HG03064 (cell line): Measurements from ENCODE around the gene STXBP5L.
"Not testable (repeated sequence)": the region's sequence is repeated elsewhere in the genome, so short reads cannot be mapped to it uniquely, and the experiment has no call there.

Experiments
- ATAC-seq: cut with Tn5 transposase; IDR thresholded peaks from one replicate; pipeline ENCODE4 v1.9.1; 2021; ENCODE audit warnings: low read depth; ENCODE audit not compliant: unreplicated experiment

STXBP5L gene

DNA sequence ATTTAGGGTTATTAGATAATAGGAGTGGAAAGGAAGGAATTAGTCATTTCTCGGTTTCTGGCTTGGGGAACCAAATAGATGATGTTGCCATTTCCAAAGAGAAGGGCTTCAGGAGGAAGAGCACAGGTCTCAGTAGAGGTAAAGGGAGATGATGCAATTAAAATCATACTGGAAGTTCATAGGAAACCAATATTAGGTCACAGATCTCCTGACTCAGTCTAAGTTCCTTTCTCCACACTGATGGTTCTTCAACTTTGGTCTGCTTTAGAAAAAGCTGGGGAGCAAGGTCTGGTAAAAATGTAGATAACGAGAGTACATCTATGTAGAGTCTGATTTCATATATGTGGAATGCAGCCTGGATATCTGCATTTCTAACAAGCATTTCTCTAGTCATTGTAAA is 506.9 kb downstream of the STXBP5L start:
- ATAC-seq: no peak

DNA sequence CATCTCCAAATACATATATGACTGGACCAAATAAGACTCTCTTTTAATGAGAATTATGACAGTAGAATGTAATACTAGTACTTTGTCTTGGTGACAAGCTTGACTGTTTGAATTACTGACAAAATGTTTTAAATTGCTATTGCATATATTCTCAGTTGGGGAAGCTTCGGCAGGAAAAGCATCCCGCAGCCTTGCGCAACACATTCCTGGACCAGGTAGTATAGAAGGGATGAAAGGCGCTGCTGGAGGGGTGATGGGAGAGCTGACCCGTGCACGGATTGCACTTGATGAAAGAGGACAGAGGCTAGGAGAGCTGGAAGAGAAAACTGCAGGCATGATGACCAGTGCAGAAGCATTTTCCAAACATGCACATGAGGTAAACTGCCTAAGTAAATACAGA is 510.2 kb downstream of the STXBP5L start:
- ATAC-seq: no peak

DNA sequence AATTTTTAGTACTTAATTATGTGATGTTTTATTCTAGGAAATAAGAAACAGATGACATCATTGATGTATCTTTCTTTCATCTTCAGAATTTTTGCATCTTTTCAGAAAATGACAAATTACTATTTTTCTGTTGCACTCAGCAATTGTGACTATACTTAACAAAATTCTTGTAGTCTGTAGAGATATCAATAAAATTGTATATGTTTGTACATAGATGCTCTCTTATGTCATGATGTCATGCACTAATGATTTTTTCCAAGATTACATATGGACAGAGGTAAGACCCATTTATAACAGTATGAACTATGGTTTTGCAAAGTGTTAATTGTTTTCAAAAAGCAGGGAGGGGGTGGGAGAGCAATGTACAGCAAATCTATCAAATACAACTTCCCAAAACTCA is 516.5 kb downstream of the STXBP5L start:
- ATAC-seq: no peak

DNA sequence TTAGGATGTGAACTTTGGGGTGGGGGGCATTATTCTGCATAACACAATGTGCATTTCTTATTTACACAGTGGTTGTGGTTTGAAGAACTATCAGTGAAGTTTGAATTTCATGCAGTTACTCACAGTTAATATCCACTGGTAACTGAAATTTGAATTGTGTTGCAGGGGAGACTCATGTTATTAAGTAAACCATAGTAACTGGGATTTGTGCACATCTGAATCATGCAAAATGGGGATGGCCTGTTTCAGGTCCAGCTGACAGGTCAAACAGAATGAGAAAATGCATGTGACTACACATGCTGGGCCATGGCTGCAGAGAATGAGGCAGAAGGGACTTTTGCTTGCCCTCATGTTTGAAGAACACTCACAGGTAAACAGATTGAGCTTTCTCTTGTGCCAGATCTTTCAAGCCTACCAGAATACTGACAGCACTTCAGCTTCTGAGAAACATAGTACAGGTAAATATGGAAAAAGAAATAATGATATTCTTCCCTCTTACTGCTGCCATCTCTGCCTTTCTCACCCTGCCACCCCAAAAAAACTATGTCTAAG is 522.7 kb downstream of the STXBP5L start:
- ATAC-seq: no peak

DNA sequence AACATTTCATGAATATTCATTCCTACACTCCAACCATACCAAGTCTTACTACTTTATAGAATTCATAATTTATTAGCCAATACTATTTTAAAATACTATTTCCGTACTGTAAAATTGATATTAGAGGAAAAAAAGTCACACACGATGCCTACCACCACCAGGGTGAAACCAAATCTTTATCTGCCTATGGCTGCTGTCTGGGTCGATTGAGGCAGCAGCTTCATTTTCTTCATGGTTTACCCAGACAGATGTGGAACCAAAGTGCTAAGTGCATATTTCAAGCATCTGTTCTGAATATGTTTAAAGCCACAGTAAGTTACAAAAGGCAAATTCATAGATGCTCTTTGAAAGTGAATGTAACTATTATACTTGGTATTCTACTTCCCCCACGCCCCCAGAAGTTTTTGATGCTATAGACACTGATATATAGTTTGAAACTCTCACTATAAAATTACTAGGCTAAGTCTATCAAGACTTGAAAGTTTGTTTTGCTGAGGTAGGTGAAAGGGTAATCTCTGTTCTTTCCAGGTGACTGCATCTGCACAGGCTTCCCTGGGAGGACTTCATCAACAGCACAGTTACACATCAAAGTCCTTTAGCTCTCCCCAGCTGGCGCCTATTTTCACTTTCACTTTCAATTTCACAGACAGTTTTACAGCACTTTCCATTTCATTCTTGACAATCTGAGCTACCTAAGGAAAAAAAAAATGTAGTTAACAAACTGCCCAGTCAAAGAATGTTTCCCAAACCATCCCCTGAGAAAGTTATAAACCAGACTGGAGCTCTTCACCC is 523.9 kb downstream of the STXBP5L start:
- ATAC-seq: peak; percentile 78

DNA sequence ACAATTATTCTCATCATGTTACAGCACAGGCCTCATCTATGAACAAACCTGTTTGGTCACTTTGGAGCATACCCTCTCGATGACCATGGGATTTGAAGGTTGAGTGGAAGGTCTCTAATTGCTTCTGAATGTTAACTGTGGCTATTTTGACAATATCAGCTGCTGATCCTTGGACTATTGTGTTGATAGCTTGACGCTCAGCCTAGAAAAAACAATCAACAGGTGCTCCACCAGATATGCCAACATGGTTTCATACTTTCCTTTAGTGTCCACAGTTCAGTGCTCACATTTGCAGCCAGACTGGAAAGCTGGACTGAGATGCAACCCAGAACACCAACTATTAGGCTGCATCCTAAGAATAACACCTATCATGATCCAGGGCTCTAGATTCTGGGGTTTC is 528.1 kb downstream of the STXBP5L start:
- ATAC-seq: no peak

DNA sequence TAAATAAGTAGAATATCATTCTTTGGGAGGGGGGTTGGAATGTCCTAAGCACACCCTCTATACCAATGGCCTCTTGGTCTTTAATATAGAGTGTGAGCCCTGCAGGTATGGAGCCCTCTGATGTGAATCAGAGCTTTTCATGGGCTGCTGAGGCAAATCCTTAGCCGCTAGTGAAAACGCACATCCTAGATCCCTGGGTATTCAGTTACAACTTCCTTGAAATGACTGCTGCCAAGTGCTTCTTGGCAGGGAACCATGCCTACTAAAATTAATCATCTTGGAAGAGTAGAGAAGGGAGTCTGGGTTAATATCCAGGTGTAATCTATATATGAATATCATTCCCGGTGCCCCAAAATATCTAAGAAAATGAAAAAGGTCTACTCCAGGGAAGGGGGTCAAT is 528.6 kb downstream of the STXBP5L start:
- ATAC-seq: no peak

DNA sequence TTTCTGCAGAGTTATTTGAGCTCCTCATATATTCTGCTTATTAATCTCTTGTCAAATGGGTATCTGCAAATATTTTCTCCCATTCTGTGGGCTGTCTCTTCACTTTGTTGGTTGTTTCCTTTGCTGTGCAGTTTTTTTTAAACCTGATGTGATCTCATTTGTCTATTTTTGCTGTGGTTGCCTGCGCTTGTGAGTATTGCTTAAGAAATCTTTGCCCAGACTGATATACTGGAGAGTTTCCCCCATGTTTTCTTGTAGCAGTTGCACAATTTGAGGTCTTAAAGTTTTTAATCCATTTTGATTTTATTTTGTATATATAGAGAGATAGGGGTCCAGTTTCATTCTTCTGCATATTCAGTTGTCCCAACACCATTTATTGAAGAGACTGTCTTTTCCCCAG is 535.5 kb downstream of the STXBP5L start:
- no peak for ATAC-seq

DNA sequence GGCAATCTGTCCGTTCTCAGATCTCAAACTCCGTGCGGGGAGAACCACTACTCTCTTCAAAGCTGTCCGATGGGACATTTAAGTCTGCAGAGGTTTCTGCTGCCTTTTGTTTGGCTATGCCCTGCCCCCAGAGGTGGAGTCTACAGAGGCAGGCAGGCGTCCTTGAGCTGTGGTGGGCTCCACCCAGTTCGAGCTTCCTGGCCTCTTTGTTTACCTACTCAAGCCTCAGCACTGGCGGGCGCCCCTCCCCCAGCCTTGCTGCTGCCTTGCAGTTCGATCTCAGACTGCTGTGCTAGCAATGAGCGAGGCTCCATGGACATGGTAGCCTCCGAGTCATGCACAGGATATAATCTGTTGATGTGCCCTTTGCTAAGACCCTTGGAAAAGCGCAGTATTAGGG is 543.7 kb downstream of the STXBP5L start:
- ATAC-seq: not testable (repeated sequence)

DNA sequence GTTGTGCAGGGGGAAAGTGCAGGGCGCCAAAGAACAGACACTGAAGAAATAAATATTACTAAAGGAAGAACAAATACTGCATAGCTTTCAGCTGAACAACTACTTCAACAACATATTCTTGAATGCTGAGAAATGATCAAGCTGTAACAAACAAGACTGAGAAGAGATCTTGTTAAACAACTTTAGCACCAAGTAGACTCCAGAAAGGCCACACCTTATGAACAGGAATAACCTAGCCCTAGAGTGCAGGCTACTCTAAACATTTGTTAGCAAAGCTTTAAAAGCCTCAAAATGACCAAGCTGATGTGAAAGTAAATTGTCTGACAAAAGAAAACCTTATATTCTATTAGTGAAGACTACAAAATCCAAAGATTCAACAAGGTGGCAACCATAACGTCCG is 554.6 kb downstream of the STXBP5L start:
- ATAC-seq: no peak

DNA sequence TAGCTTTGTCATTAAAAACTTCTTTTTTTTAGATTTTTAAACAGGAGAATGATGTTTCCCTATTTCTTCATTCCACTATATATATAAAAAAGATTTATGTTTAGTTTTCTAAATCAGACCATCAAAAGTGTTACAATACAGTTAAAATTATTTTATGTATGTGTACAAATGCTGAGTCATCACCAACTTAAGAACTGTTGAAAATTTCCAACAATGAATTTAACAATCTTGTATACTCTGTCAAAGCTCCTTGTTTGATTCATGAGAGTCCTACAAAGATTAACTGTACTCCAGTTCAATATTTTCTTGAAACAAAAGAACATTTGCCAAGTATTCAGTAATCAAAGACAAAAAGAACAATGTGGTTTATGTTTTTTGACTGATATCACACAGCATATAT is 555.7 kb downstream of the STXBP5L start:
- ATAC-seq: no peak

DNA sequence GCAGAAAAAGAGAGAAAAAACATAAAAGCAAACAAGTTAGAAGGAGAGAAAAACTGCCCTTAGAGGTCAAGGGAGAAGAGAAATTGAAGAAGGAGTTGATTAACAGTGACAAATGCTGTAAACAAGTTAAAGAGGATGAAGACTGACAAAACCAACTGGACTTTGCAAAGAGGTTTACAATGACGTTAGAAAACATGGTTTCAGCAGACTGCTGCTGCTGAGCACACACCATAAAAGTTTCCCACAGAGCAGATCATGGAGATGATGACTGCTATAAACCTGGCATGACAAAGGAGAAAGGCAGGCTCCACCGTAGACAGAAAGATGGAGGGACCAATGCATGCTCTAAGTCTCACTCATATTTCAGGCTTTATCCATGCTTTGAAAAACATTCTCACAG is 559.1 kb downstream of the STXBP5L start:
- ATAC-seq: no peak

DNA sequence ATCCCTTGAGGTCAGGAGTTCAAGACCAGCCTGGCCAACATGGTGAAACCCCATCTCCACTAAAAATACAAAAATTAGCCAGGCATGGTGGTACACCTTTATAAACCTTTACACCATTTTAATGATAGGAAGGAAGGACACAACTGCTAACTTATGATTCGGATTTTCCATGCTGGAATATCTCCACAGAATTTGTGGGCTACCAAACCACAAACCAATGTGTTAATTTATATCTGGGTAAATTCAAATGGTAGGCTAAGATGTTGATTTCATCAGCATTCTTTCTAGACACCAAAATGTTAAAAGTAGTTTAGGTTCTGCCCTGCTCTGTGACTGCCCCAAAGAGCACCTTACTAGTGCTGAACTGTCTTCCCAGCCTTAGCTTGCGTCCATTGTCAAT is 565.0 kb downstream of the STXBP5L start:
- no peak for ATAC-seq
